Measurements from ENCODE around the gene PI4KA.
"Not testable (repeated sequence)": the region's sequence is repeated elsewhere in the genome, so short reads cannot be mapped to it uniquely, and the experiment has no call there.

DNA sequence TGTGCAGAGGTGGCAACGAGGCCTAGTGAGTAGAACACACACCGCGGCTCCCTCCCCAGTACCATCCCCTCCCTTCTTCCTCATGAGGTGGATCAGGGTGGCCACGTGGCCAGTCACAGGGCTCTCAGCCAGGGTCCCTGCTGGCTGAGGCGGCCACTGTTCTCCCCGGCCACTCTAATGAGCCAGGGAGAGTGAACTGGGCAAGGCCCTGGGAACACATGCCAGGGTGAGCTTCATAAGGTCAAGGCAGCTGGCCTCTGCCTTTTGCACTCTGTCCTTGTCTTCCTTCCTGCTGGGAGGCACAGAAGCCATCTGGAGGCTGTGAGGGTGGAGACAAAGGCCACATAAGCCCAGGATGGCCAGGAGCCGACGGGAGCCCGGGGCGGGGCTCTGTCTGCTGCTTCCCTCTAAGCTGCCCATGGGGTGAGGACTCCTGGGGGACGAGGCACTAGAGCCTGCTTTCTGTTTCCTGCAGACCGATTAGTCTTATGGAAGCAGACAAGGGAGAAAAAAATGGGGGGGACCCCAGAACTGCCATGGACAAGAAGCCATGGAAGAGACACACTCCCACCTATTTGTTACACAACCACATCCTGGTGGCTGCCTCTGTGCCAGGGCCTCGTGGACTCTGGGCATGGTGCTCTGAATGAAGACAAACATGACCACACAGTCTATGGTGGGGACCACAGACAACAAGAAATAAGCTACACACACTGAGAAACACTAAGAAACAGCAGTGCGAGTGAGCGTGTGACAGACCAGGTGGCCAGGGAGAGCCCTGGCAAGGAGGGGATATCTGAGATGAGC is 123.1 kb downstream of the PI4KA start:
- TF ChIP-seq, protein P1, sequence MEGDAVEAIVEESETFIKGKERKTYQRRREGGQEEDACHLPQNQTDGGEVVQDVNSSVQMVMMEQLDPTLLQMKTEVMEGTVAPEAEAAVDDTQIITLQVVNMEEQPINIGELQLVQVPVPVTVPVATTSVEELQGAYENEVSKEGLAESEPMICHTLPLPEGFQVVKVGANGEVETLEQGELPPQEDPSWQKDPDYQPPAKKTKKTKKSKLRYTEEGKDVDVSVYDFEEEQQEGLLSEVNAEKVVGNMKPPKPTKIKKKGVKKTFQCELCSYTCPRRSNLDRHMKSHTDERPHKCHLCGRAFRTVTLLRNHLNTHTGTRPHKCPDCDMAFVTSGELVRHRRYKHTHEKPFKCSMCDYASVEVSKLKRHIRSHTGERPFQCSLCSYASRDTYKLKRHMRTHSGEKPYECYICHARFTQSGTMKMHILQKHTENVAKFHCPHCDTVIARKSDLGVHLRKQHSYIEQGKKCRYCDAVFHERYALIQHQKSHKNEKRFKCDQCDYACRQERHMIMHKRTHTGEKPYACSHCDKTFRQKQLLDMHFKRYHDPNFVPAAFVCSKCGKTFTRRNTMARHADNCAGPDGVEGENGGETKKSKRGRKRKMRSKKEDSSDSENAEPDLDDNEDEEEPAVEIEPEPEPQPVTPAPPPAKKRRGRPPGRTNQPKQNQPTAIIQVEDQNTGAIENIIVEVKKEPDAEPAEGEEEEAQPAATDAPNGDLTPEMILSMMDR (IDR thresholded peaks at IDR 0.05): not testable (repeated sequence)
- TF ChIP-seq POLR2A (IDR thresholded peaks at IDR 0.05): not testable (repeated sequence)
